Nephron progenitor cell (in vitro differentiated cells): ENCODE measurements around the gene ANKFY1.

ENCODE experiments used
- DNase-seq: peaks from one replicate; pipeline ENCODE4 v3.0.0; 2021
- H3K27ac Mint-ChIP-seq: 2 replicates; pipeline ENCODE4 v1.8.0; 2021; ENCODE audit warnings: mild to moderate bottlenecking, moderate library complexity, mixed read lengths
- H3K27me3 Mint-ChIP-seq: 2 replicates; pipeline ENCODE4 v1.8.0; 2021; ENCODE audit warnings: mild to moderate bottlenecking, low read depth, mixed read lengths; ENCODE audit not compliant: poor library complexity
- H3K36me3 Mint-ChIP-seq: 2 replicates; pipeline ENCODE4 v1.8.0; 2021; ENCODE audit warnings: low read depth, mixed read lengths
- H3K4me1 Mint-ChIP-seq: 2 replicates; pipeline ENCODE4 v1.8.0; 2021; ENCODE audit warnings: mixed read lengths
- H3K4me3 Mint-ChIP-seq: 2 replicates; pipeline ENCODE4 v1.8.0; 2021; ENCODE audit warnings: mild to moderate bottlenecking, moderate library complexity, mixed read lengths
- H3K9me3 Mint-ChIP-seq: 2 replicates; pipeline ENCODE4 v1.8.0; 2021; ENCODE audit warnings: mild to moderate bottlenecking, moderate library complexity, mixed read lengths
- TF ChIP-seq, protein P1 (sequence below): fragments of 200-600 bp; sonication (generic); IDR thresholded peaks from 2 replicates; pipeline ENCODE4 v1.5.0; 2021; ENCODE audit warnings: antibody characterized with exemption

ANKFY1 gene

DNA sequence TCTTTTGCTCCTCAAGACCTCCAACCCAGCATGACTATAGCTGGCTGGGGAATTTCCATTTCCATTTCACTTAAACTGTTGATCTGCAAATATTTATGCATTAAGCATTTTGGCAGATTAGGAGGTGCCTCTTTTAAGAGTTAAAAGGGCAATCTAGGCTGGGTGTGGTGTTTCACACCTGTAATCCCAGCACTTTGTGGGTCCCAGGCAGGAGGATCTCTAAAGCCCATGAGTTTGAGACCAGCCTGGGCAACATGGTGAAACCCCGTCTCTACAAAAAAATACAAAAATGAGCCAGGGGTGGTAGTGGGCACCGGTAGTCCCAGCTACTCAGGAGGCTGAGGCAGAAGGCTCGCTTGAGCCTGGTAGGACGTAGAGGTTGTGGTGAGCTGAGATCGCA lies 17.1 kb downstream of the ANKFY1 start:
- Mint-ChIP-seq H3K4me3 (no peak overlapping the region), H3K27me3 (peaks cover 2% of the 10 kb centered on the region), H3K4me1 (peaks cover 19% of the 10 kb centered on the region), H3K36me3 (peaks cover 15% of the 10 kb centered on the region), H3K27ac (no peak overlapping the region), H3K9me3 (no peaks in the 10 kb centered on the region)
- TF ChIP-seq, protein P1, sequence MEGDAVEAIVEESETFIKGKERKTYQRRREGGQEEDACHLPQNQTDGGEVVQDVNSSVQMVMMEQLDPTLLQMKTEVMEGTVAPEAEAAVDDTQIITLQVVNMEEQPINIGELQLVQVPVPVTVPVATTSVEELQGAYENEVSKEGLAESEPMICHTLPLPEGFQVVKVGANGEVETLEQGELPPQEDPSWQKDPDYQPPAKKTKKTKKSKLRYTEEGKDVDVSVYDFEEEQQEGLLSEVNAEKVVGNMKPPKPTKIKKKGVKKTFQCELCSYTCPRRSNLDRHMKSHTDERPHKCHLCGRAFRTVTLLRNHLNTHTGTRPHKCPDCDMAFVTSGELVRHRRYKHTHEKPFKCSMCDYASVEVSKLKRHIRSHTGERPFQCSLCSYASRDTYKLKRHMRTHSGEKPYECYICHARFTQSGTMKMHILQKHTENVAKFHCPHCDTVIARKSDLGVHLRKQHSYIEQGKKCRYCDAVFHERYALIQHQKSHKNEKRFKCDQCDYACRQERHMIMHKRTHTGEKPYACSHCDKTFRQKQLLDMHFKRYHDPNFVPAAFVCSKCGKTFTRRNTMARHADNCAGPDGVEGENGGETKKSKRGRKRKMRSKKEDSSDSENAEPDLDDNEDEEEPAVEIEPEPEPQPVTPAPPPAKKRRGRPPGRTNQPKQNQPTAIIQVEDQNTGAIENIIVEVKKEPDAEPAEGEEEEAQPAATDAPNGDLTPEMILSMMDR: no peak
- no peak for DNase-seq

DNA sequence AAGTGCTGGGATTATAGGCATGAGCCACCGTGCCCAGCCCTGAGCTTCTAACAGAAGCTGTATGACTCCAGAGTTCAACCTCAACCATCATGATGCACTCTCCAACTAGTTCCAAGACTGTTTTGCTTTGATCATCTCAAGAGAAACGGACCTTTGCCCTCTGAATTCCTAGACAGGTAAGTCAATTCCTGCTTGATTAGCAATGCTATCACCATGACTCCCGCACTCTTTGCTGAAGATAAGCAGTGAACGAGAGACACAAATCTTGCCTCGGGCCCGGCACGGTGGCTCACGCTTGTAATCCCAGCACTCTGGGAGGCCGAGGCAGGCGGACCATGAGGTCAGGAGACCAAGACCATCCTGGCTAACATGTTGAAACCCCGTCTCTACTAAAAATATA lies 22.2 kb downstream of the ANKFY1 start:
- Mint-ChIP-seq H3K4me1 (no peaks in the 10 kb centered on the region), H3K27ac (no peak overlapping the region)

DNA sequence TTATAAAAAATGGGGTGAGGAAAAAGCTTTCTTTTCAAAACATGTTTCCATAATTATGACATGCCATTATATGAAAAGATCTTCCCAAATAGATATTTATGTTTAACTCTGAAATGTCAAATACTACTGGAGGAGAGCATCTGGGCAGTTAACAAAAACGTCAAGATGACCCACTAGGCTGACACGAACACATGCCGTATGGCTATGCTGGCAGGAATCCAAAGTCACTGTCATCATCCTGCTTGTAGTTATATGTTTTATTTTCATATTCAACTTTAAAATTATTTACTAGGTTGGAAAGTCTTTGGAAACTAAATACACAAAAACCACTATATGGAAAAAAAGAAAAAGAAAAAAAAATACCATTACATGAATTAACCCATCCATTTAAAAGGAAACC lies 27.3 kb downstream of the ANKFY1 start:
- no peak for DNase-seq
- Mint-ChIP-seq H3K27me3 (no peaks in the 10 kb centered on the region), H3K4me1 (peaks cover 3% of the 10 kb centered on the region), H3K4me3 (no peak overlapping the region), H3K9me3 (no peaks in the 10 kb centered on the region), H3K36me3 (peaks cover 54% of the 10 kb centered on the region), H3K27ac (no peak overlapping the region)
- TF ChIP-seq, protein P1: no peak

More for the DNA sequence above, 22.2 kb downstream of the ANKFY1 start:
- Mint-ChIP-seq H3K9me3 (no peaks in the 10 kb centered on the region), H3K36me3 (peaks cover 50% of the 10 kb centered on the region), H3K4me3 (no peak overlapping the region), H3K27me3 (no peaks in the 10 kb centered on the region)
- TF ChIP-seq, protein P1: no peak
- no peak for DNase-seq

DNA sequence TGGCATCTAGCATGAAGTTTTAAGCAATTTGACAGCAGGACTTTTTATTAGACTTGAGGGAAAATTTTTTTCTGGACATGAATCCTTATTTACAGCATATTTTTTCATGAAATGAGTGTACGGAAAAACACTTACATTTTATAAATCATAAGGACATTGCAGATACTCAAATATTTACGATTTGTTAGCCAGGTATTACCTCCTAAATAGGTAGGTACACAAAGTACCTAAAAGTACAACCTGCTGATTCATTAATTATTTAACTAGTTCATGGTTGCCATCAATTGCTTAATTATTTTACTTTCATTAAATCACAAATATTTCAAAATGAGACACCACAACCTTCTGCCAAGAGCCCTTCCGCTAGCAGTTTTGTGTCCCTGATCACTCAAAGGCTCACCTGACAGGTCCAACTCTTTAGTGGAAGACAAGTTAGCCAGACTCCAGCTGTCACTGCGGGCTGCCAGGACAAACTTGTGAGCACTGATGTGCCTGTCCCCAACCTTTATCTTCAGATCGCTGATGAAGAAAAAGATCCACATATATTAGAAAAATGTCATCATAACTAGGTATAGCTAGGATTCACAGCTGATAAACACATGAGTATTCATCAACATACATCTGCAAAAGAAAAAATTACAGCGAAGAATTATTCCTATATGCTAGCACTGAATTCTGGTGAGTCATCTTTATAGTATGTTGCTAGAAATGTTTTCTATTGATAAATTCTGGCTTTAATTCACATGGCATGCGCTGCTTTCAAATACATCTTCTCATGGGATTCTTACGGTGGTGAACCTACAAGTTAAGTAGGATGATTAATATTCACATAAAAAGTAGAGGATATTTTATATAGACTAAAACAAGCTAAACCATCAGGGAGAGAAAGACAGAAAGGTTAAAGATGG lies 28.2 kb downstream of the ANKFY1 start:
- no peak for DNase-seq
- no peak overlapping the region for H3K27ac Mint-ChIP-seq
- peaks cover 3% of the 10 kb centered on the region for H3K4me1 Mint-ChIP-seq

DNA sequence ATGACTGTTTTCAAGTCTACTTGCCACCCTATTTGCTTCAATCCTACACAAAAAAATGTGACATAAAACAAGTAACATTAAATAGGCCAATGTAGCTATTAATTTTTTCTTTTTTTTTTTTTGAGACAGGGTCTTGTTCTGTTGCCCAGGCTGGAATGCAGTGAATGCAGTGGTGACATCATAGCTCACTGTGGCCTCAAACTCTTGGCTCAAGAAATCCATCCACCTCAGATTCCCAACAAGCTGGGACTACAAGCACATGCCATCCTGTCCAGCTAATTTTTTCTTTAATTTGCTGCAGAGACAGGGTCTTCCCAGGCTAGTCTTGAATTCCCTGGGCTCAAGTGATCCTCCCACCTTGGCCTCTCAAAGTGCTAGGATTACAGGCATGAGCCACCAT lies 29.4 kb downstream of the ANKFY1 start:
- Mint-ChIP-seq H3K9me3 (no peaks in the 10 kb centered on the region), H3K27me3 (no peaks in the 10 kb centered on the region), H3K27ac (no peak overlapping the region), H3K4me1 (peaks cover 3% of the 10 kb centered on the region), H3K36me3 (peaks cover 52% of the 10 kb centered on the region), H3K4me3 (no peak overlapping the region)
- DNase-seq: no peak
- TF ChIP-seq, protein P1: no peak

More for the DNA sequence above, 28.2 kb downstream of the ANKFY1 start:
- no peaks in the 10 kb centered on the region for H3K27me3 Mint-ChIP-seq
- no peak overlapping the region for H3K4me3 Mint-ChIP-seq
- H3K36me3 Mint-ChIP-seq: peaks cover 52% of the 10 kb centered on the region
- TF ChIP-seq, protein P1: no peak
- H3K9me3 Mint-ChIP-seq: no peaks in the 10 kb centered on the region
